ENCODE measurements around the gene C14orf180. TPM values are rescaled to one million over a fixed set of nuclear protein-coding genes. Genes with fewer than 3 reads are reported as not detected.

C14orf180 gene
- total RNA-seq, 4 donors from 2014 or later: 25.8 to 57.8 (median 35.4) TPM

GRCh38 chr14:104559028-104559803 is 20.3 kb upstream of the C14orf180 start:
- ATAC-seq (ENCODE audit: low FRiP score) (no peak), DNase-seq (ENCODE audit: low spot score) (no peak)
- no peak for TF ChIP-seq CTCF (IDR thresholded peaks at IDR 0.05)

GRCh38 chr14:104559804-104560585 is 19.6 kb upstream of the C14orf180 start:
- TF ChIP-seq CTCF (IDR thresholded peaks at IDR 0.05): no peak
- DNase-seq (ENCODE audit: low spot score) (no peak), ATAC-seq (ENCODE audit: low FRiP score) (no peak)

GRCh38 chr14:104560586-104560945 is 19.0 kb upstream of the C14orf180 start:
- DNase-seq (ENCODE audit: low spot score): no peak
- ATAC-seq (ENCODE audit: low FRiP score): no peak
- TF ChIP-seq CTCF (IDR thresholded peaks at IDR 0.05): no peak

GRCh38 chr14:104561124-104561557 is 18.4 kb upstream of the C14orf180 start:
- TF ChIP-seq CTCF (IDR thresholded peaks at IDR 0.05): no peak
- ATAC-seq (ENCODE audit: low FRiP score) (no peak), DNase-seq (ENCODE audit: low spot score) (no peak)

- ATAC-seq (ENCODE audit: low FRiP score) (no peak), DNase-seq (ENCODE audit: low spot score) (no peak)
- no peak for TF ChIP-seq CTCF (IDR thresholded peaks at IDR 0.05)
Observed at GRCh38 chr14:104561632-104562495, 17.7 kb upstream of the C14orf180 start.

GRCh38 chr14:104562606-104563005 is 17.0 kb upstream of the C14orf180 start:
- ATAC-seq (ENCODE audit: low FRiP score) (no peak), DNase-seq (ENCODE audit: low spot score) (no peak)

More at GRCh38 chr14:104562606-104563005, 17.0 kb upstream of the C14orf180 start:
- TF ChIP-seq CTCF (IDR thresholded peaks at IDR 0.05): no peak

Data from omental fat pad (tissue), 4 donors.